ENCODE measurements around the gene TRIM71.

GRCh38 chr3:32899265-32899664 lies 81.5 kb downstream of the TRIM71 start:
- TF ChIP-seq EZH2 (IDR thresholded peaks at IDR 0.05; ENCODE audit: insufficient read depth, poor library complexity, severe bottlenecking) (no peak), EZH2phosphoT487 (IDR thresholded peaks at IDR 0.05; ENCODE audit: insufficient read depth, low read depth) (no peak)

All from GM23248 (cell line).